Caco-2 (cell line): ENCODE data around the gene LAMC1. TPM values are rescaled to one million over a fixed set of nuclear protein-coding genes. Genes with fewer than 3 reads are reported as not detected.

Source experiments
- BruUV-seq: library from RNA; stranded (reverse); fragments of 400-500 nt; replicated peaks from 2 replicates; lab custom pipeline; 2021; lab: Mats Ljungman, UMichigan
- CTCF ChIA-PET: fragments of 300-600 bp; sonication (Branson Sonifier 250); formaldehyde crosslinking; loops from one replicate; lab custom pipeline; 2022; ENCODE audit warnings: antibody characterized with exemption; lab: Charles Lee
- POLR2A ChIA-PET: fragments of 300-600 bp; sonication (Branson Sonifier 250); formaldehyde crosslinking; loops from one replicate; lab custom pipeline; 2022; ENCODE audit warnings: antibody characterized with exemption; lab: Charles Lee
- DNase-seq, 2 experiments: peaks; one replicate each; pipeline versions ENCODE4 v3.0.0 to v3.0.0-alpha.2; 2020 to 2022
- H3K27me3 ChIP-seq: replicated peaks from 2 replicates; pipeline ENCODE4 v1.6.0; 2011; ENCODE audit warnings: low read length; ENCODE audit not compliant: control insufficient read depth, insufficient read depth
- H3K36me3 ChIP-seq: 2 replicates; pipeline ENCODE4 v1.5.1; 2011; ENCODE audit warnings: low read length; ENCODE audit not compliant: control insufficient read depth, insufficient read depth
- H3K4me1 ChIP-seq: fragments of 250-450 bp; sonication (Bioruptor Pico); 2 replicates; pipeline ENCODE4 v1.5.1; 2020; ENCODE audit warnings: mild to moderate bottlenecking
- H3K4me3 ChIP-seq: 2 replicates; pipeline ENCODE4 v1.5.1; 2011; ENCODE audit warnings: low read depth, mild to moderate bottlenecking, control low read depth, low read length
- H3K9me3 ChIP-seq: fragments of 250-450 bp; sonication (Bioruptor Pico); 2 replicates; pipeline ENCODE4 v1.5.1; 2020; ENCODE audit warnings: mild to moderate bottlenecking, moderate library complexity
- H3K27ac Mint-ChIP-seq: one replicate; pipeline ENCODE4 v1.8.0; 2022; ENCODE audit warnings: mixed read lengths; ENCODE audit not compliant: unreplicated experiment
- H3K27me3 Mint-ChIP-seq: one replicate; pipeline ENCODE4 v1.8.0; 2022; ENCODE audit warnings: mixed read lengths; ENCODE audit not compliant: insufficient read depth, unreplicated experiment
- H3K36me3 Mint-ChIP-seq: one replicate; pipeline ENCODE4 v1.8.0; 2022; ENCODE audit warnings: mild to moderate bottlenecking, mixed read lengths; ENCODE audit not compliant: insufficient read depth, unreplicated experiment
- H3K4me1 Mint-ChIP-seq: one replicate; pipeline ENCODE4 v1.8.0; 2022; ENCODE audit warnings: low read depth, mixed read lengths; ENCODE audit not compliant: unreplicated experiment
- H3K4me3 Mint-ChIP-seq: one replicate; pipeline ENCODE4 v1.8.0; 2022; ENCODE audit warnings: mild to moderate bottlenecking, moderate library complexity, mixed read lengths; ENCODE audit not compliant: unreplicated experiment
- H3K9me3 Mint-ChIP-seq: one replicate; pipeline ENCODE4 v1.8.0; 2022; ENCODE audit warnings: mixed read lengths; ENCODE audit not compliant: unreplicated experiment
- CTCF ChIP-seq, 2 experiments: fragments of 200-600 bp in 1 of 2; IDR thresholded peaks; 1 replicate in 1 of 2; 2 replicates in 1 of 2; pipeline versions ENCODE4 v1.5.1 to v1.8.0; 2011 to 2022; ENCODE audit warnings: antibody characterized with exemption in 1 of 2, control low read depth in 1 of 2, inconsistent platforms in 1 of 2, low read depth in 1 of 2, low read length in 1 of 2, mild to moderate bottlenecking in 1 of 2, moderate library complexity in 1 of 2; ENCODE audit not compliant: insufficient read depth in 1 of 2, severe bottlenecking in 1 of 2, unreplicated experiment in 1 of 2
- intact Hi-C: fragments of 100-400 bp; cut with micrococcal nuclease; formaldehyde crosslinking; loops from one replicate; pipeline ENCODE4 v1.10.0; 2022; ENCODE audit not compliant: unreplicated experiment
- total RNA-seq: library from RNA; stranded (reverse); gene quantifications from 2 replicates; pipeline ENCODE4 v1.2.3, GENCODE V29; 2022

LAMC1 gene
- total RNA-seq, 1 experiment from 2014 or later = 323 TPM

- no peak overlapping the region for H3K27ac Mint-ChIP-seq
- CTCF ChIA-PET = no interaction called here
- peaks cover 47% of the 10 kb centered on the region for H3K4me1 Mint-ChIP-seq
- Histone ChIP-seq H3K36me3 (no peaks in the 10 kb centered on the region), H3K9me3 (no peaks in the 10 kb centered on the region), H3K4me3 (no peak overlapping the region), H3K4me1 (peaks cover 35% of the 10 kb centered on the region), H3K27me3 (no peaks in the 10 kb centered on the region)
- POLR2A ChIA-PET = no interaction called here
- peaks cover 28% of the 10 kb centered on the region for H3K36me3 Mint-ChIP-seq
- no peaks in the 10 kb centered on the region for H3K27me3 Mint-ChIP-seq
- DNase-seq = no peak
- BruUV-seq = no TSS peak
- H3K9me3 Mint-ChIP-seq = peaks cover 9% of the 10 kb centered on the region
- no peak for TF ChIP-seq CTCF (IDR thresholded peaks at IDR 0.05; ENCODE audit: insufficient read depth in 1 of 2, low read depth in 1 of 2, low read length in 1 of 2, severe bottlenecking in 1 of 2, unreplicated experiment in 1 of 2)
- intact Hi-C loops = no loop called here
- H3K4me3 Mint-ChIP-seq = no peak overlapping the region
Measured at GRCh38 chr1:183081402-183082120, 58.3 kb downstream of the LAMC1 start.

- H3K27me3 Mint-ChIP-seq = no peaks in the 10 kb centered on the region
- DNase-seq = no peak
- intact Hi-C loops = no loop called here
- no peak for TF ChIP-seq CTCF (IDR thresholded peaks at IDR 0.05; ENCODE audit: insufficient read depth in 1 of 2, low read depth in 1 of 2, low read length in 1 of 2, severe bottlenecking in 1 of 2, unreplicated experiment in 1 of 2)
- H3K4me1 Mint-ChIP-seq = peaks cover 52% of the 10 kb centered on the region
- Histone ChIP-seq H3K4me3 (no peak overlapping the region), H3K4me1 (peaks cover 37% of the 10 kb centered on the region), H3K27me3 (no peaks in the 10 kb centered on the region), H3K36me3 (no peaks in the 10 kb centered on the region), H3K9me3 (no peaks in the 10 kb centered on the region)
- POLR2A ChIA-PET = no interaction called here
- no TSS peak for BruUV-seq
- no peak overlapping the region for H3K27ac Mint-ChIP-seq
- no peak overlapping the region for H3K4me3 Mint-ChIP-seq
- peaks cover 27% of the 10 kb centered on the region for H3K36me3 Mint-ChIP-seq
- H3K9me3 Mint-ChIP-seq = peaks cover 9% of the 10 kb centered on the region
- CTCF ChIA-PET = no interaction called here
Measured at GRCh38 chr1:183082650-183083049, 59.4 kb downstream of the LAMC1 start.

- H3K4me1 ChIP-seq = peaks cover 73% of the 10 kb centered on the region
- no peaks in the 10 kb centered on the region for H3K9me3 ChIP-seq
- no peaks in the 10 kb centered on the region for H3K27me3 Mint-ChIP-seq
- BruUV-seq = no TSS peak
- H3K27ac Mint-ChIP-seq = peak overlapping the region; percentile 22
- peaks cover 63% of the 10 kb centered on the region for H3K4me1 Mint-ChIP-seq
- DNase-seq = no peak
- no peak overlapping the region for H3K4me3 Mint-ChIP-seq
- TF ChIP-seq CTCF (IDR thresholded peaks at IDR 0.05; ENCODE audit: insufficient read depth in 1 of 2, low read depth in 1 of 2, low read length in 1 of 2, severe bottlenecking in 1 of 2, unreplicated experiment in 1 of 2) = no peak
- POLR2A ChIA-PET = no interaction called here
- peaks cover 10% of the 10 kb centered on the region for H3K36me3 Mint-ChIP-seq
- CTCF ChIA-PET = no interaction called here
- H3K27me3 ChIP-seq = no peaks in the 10 kb centered on the region
- H3K36me3 ChIP-seq = no peaks in the 10 kb centered on the region
- peaks cover 2% of the 10 kb centered on the region for H3K9me3 Mint-ChIP-seq
- intact Hi-C loops = no loop called here
- H3K4me3 ChIP-seq = no peak overlapping the region
Measured at GRCh38 chr1:183087001-183087400, 63.8 kb downstream of the LAMC1 start.
